H9 (cell line): ENCODE results near the gene TYSND1. TPM values are rescaled to one million over a fixed set of nuclear protein-coding genes. Genes with fewer than 3 reads are reported as not detected.

ENCODE experiments used
- DNase-seq: peaks from one replicate; pipeline ENCODE4 v3.0.0-alpha.2; 2017
- H2AFZ ChIP-seq: one replicate; pipeline ENCODE4 v1.6.1; 2013; ENCODE audit warnings: mild to moderate bottlenecking, low read length, control low read depth, moderate library complexity
- H2AK5ac ChIP-seq: 2 replicates; pipeline ENCODE4 v1.6.1; 2013; ENCODE audit warnings: low read length, control low read depth, mixed read lengths; ENCODE audit not compliant: insufficient read length
- H2BK120ac ChIP-seq: one replicate; pipeline ENCODE4 v1.6.1; 2013; ENCODE audit warnings: low read depth, mild to moderate bottlenecking, low read length, control low read depth, inconsistent platforms; ENCODE audit not compliant: poor library complexity, severe bottlenecking
- H2BK12ac ChIP-seq: 2 replicates; pipeline ENCODE4 v1.6.1; 2013; ENCODE audit warnings: low read length, control low read depth, mixed read lengths, low read depth; ENCODE audit not compliant: insufficient read length
- H2BK15ac ChIP-seq: 2 replicates; pipeline ENCODE4 v1.6.1; 2013; ENCODE audit warnings: low read depth, low read length, control low read depth
- H2BK20ac ChIP-seq: one replicate; pipeline ENCODE4 v1.6.1; 2013; ENCODE audit warnings: low read depth, mild to moderate bottlenecking, low read length, control low read depth, inconsistent platforms; ENCODE audit not compliant: poor library complexity, severe bottlenecking
- H2BK5ac ChIP-seq: 2 replicates; pipeline ENCODE4 v1.6.1; 2013; ENCODE audit warnings: low read length, control low read depth, mixed read lengths; ENCODE audit not compliant: insufficient read length
- H3K14ac ChIP-seq: 2 replicates; pipeline ENCODE4 v1.6.1; 2013; ENCODE audit warnings: low read length, control low read depth; ENCODE audit not compliant: insufficient read depth
- H3K18ac ChIP-seq: 2 replicates; pipeline ENCODE4 v1.6.1; 2013; ENCODE audit warnings: low read depth, mild to moderate bottlenecking, mixed read lengths, low read length, control low read depth; ENCODE audit not compliant: insufficient read length
- H3K23ac ChIP-seq: 2 replicates; pipeline ENCODE4 v1.6.1; 2013; ENCODE audit warnings: low read length, control low read depth, mixed read lengths, low read depth; ENCODE audit not compliant: insufficient read length
- H3K23me2 ChIP-seq: 2 replicates; pipeline ENCODE4 v1.6.1; 2013; ENCODE audit warnings: low read depth, mild to moderate bottlenecking, mixed read lengths, low read length, control low read depth; ENCODE audit not compliant: insufficient read length, poor library complexity, severe bottlenecking
- H3K27ac ChIP-seq: 2 replicates; pipeline ENCODE4 v1.5.1; 2013; ENCODE audit warnings: low read length, control low read depth, mixed read lengths, low read depth; ENCODE audit not compliant: insufficient read length
- H3K27me3 ChIP-seq: 2 replicates; pipeline ENCODE4 v1.6.1; 2013; ENCODE audit warnings: low read length, control low read depth, inconsistent platforms; ENCODE audit not compliant: insufficient read depth
- H3K4ac ChIP-seq: 2 replicates; pipeline ENCODE4 v1.6.1; 2013; ENCODE audit warnings: low read depth, mild to moderate bottlenecking, control low read depth, inconsistent platforms, low read length, moderate library complexity
- H3K4me1 ChIP-seq: 2 replicates; pipeline ENCODE4 v1.6.1; 2013; ENCODE audit warnings: low read length, control low read depth, inconsistent platforms; ENCODE audit not compliant: insufficient read depth
- H3K4me2 ChIP-seq: 2 replicates; pipeline ENCODE4 v1.6.1; 2013; ENCODE audit warnings: low read length, control low read depth, mixed read lengths; ENCODE audit not compliant: insufficient read length, insufficient read depth
- H3K56ac ChIP-seq: 2 replicates; pipeline ENCODE4 v1.6.1; 2013; ENCODE audit warnings: low read depth, mild to moderate bottlenecking, mixed read lengths, low read length, control low read depth; ENCODE audit not compliant: insufficient read length
- H3K79me1 ChIP-seq: 2 replicates; pipeline ENCODE4 v1.6.1; 2013; ENCODE audit warnings: low read depth, mild to moderate bottlenecking, moderate library complexity, low read length, control low read depth, inconsistent platforms; ENCODE audit not compliant: insufficient read depth, poor library complexity, severe bottlenecking
- H3K79me2 ChIP-seq: 2 replicates; pipeline ENCODE4 v1.6.1; 2013; ENCODE audit warnings: low read length, control low read depth, inconsistent platforms; ENCODE audit not compliant: insufficient read depth
- H3K9ac ChIP-seq: 2 replicates; pipeline ENCODE4 v1.6.1; 2013; ENCODE audit warnings: low read length, control low read depth, mixed read lengths; ENCODE audit not compliant: insufficient read length; ENCODE audit errors: extremely low read depth
- H3K9me3 ChIP-seq: one replicate; pipeline ENCODE4 v1.6.1; 2013; ENCODE audit warnings: low read depth, low read length, inconsistent platforms; ENCODE audit not compliant: control insufficient read depth
- H3T11ph ChIP-seq: one replicate; pipeline ENCODE4 v1.6.1; 2013; ENCODE audit warnings: mild to moderate bottlenecking, low read length, control low read depth, inconsistent platforms
- H4K20me1 ChIP-seq: one replicate; pipeline ENCODE4 v1.6.1; 2013; ENCODE audit not compliant: control insufficient read depth, insufficient read length, insufficient read depth
- H4K5ac ChIP-seq: 2 replicates; pipeline ENCODE4 v1.6.1; 2013; ENCODE audit warnings: low read depth, mild to moderate bottlenecking, mixed read lengths, low read length, control low read depth; ENCODE audit not compliant: insufficient read length
- H4K8ac ChIP-seq: replicated peaks from 2 replicates; pipeline ENCODE4 v1.6.1; 2013; ENCODE audit warnings: low read length, control low read depth, mixed read lengths, low read depth; ENCODE audit not compliant: insufficient read length
- H4K91ac ChIP-seq: 2 replicates; pipeline ENCODE4 v1.6.1; 2013; ENCODE audit warnings: low read depth, mild to moderate bottlenecking, moderate library complexity, mixed read lengths, low read length, control low read depth; ENCODE audit not compliant: insufficient read length
- H3K27ac Mint-ChIP-seq, 3 experiments: 2 replicates in 2 of 3; 3 replicates in 1 of 3; pipeline ENCODE4 v1.8.0; 2020 to 2021; ENCODE audit warnings: mixed read lengths in 3 of 3, mild to moderate bottlenecking in 1 of 3, moderate library complexity in 1 of 3
- H3K27me3 Mint-ChIP-seq: 2 replicates; pipeline ENCODE4 v1.8.0; 2021; ENCODE audit warnings: low read depth, mild to moderate bottlenecking, moderate library complexity, mixed read lengths
- H3K36me3 Mint-ChIP-seq, 3 experiments: 2 replicates in 2 of 3; 3 replicates in 1 of 3; pipeline ENCODE4 v1.8.0; 2020 to 2021; ENCODE audit warnings: low read depth in 3 of 3, mixed read lengths in 3 of 3; ENCODE audit not compliant: insufficient read depth in 1 of 3
- H3K4me1 Mint-ChIP-seq, 2 experiments: 2 replicates each; pipeline ENCODE4 v1.8.0; 2020; ENCODE audit warnings: mixed read lengths in 2 of 2
- H3K4me3 Mint-ChIP-seq, 2 experiments: 2 replicates in 1 of 2; 3 replicates in 1 of 2; pipeline ENCODE4 v1.8.0; 2020 to 2021; ENCODE audit warnings: mild to moderate bottlenecking in 2 of 2, mixed read lengths in 2 of 2, moderate library complexity in 1 of 2
- H3K9me3 Mint-ChIP-seq, 2 experiments: 2 replicates in 1 of 2; 3 replicates in 1 of 2; pipeline ENCODE4 v1.8.0; 2020; ENCODE audit warnings: mild to moderate bottlenecking in 2 of 2, mixed read lengths in 2 of 2, moderate library complexity in 1 of 2
- WGBS: extraction: QIAGEN DNeasy Blood & Tissue Kit; methylation state at CpG from one replicate; pipeline ENCODE4 v1.1.7; 2013; ENCODE audit warnings: missing lambda C conversion rate, low lambda C conversion rate, mixed read lengths; ENCODE audit not compliant: insufficient read length; ENCODE audit errors: extremely low coverage; 5-methylcytosine and 5-hydroxymethylcytosine counted together
- total RNA-seq: library from RNA; stranded (reverse); gene quantifications from 2 replicates; pipeline ENCODE4 v1.2.1, GENCODE V29; 2021
- TF ChIP-seq, protein P1 (sequence below): fragments of 200-600 bp; sonication (generic); conservative IDR thresholded peaks from 3 replicates; pipeline ENCODE4 v1.8.0; 2021; ENCODE audit warnings: antibody characterized with exemption, mild to moderate bottlenecking

The TYSND1 gene
- total RNA-seq, 1 experiment from 2014 or later: 12.8 TPM

DNA sequence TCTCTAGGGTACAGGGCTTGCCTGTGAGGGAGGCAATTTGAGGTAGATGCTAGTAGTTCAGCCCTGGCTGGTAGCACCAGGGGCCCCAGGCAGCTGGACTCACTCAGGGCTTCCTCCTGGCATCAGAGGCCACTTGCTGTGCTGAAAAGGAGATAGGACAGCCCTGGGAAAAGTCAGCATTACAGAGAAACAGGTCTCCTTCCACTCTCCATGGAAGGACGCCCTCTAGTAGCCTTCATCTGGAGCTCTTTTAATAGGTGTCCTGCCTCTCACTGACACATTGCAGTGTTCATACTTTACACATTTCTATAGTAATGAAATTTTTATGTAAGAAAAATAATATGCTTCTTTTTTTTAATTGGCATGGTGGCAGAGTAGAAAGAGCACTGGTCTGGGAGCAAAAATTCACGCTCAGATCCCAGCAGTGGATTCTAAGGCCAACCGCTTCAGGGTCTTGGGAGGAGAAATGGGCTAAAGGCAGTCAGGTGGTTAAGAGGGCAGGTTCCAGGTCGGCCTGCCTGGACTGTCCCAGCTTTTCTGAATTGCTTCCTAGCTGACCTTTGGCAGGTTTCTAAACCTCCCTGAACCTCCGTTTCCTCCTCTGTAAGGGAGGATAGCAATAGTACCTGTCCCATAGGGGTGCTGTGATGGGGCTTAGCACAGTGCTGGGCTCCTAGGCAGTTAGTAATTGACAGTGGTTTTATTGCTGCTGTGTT, 49.6 kb downstream of the TYSND1 start:
- Histone ChIP-seq H3K4me2 (no peak overlapping the region), H2BK5ac (no peak overlapping the region), H3K18ac (no peak overlapping the region), H3K56ac (no peak overlapping the region), H2AFZ (no peak overlapping the region), H4K20me1 (no peaks in the 10 kb centered on the region), H4K91ac (no peak overlapping the region), H3K4me1 (0 out of 2 replicates have a peak, but pooled peaks cover 1% of the 10 kb centered on the region), H3K27me3 (no peaks in the 10 kb centered on the region), H2BK120ac (no peak overlapping the region), H3K27ac (no peak overlapping the region), H3K14ac (no peak overlapping the region), H2BK20ac (no peak overlapping the region), H3K9ac (no peak overlapping the region), H3K4ac (no peak overlapping the region), H2AK5ac (no peak overlapping the region), H3K79me2 (no peaks in the 10 kb centered on the region), H3K23me2 (no peaks in the 10 kb centered on the region), H3K9me3 (no peaks in the 10 kb centered on the region), H3T11ph (no peak overlapping the region), H3K79me1 (no peaks in the 10 kb centered on the region), H2BK15ac (no peak overlapping the region; the same call in 1 of the 2 replicates), H2BK12ac (no peak overlapping the region), H3K23ac (no peak overlapping the region), H4K8ac (no peak overlapping the region), H4K5ac (no peak overlapping the region)
- Mint-ChIP-seq H3K4me1 (peaks cover 0 to 4% of the 10 kb centered on the region in 2 experiments; a peak in 2 of 4 replicates), H3K9me3 (no peaks in the 10 kb centered on the region), H3K27me3 (no peaks in the 10 kb centered on the region), H3K4me3 (no peak overlapping the region), H3K27ac (no peak overlapping the region; a peak in 1 of 7 replicates), H3K36me3 (peaks cover 4 to 44% (median 11%) of the 10 kb centered on the region in 3 experiments; a peak in 5 of 7 replicates)
- TF ChIP-seq, protein P1, sequence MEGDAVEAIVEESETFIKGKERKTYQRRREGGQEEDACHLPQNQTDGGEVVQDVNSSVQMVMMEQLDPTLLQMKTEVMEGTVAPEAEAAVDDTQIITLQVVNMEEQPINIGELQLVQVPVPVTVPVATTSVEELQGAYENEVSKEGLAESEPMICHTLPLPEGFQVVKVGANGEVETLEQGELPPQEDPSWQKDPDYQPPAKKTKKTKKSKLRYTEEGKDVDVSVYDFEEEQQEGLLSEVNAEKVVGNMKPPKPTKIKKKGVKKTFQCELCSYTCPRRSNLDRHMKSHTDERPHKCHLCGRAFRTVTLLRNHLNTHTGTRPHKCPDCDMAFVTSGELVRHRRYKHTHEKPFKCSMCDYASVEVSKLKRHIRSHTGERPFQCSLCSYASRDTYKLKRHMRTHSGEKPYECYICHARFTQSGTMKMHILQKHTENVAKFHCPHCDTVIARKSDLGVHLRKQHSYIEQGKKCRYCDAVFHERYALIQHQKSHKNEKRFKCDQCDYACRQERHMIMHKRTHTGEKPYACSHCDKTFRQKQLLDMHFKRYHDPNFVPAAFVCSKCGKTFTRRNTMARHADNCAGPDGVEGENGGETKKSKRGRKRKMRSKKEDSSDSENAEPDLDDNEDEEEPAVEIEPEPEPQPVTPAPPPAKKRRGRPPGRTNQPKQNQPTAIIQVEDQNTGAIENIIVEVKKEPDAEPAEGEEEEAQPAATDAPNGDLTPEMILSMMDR: peak; percentile 17; the same call in 1 of the 3 replicates
- DNase-seq: no peak
- no CpG with 5 or more reads among the region's 5 CpGs for WGBS
